Fibroblast of villous mesenchyme (primary cell): ENCODE results near the gene PHF21B. TPM values are rescaled to one million over a fixed set of nuclear protein-coding genes. Genes with fewer than 3 reads are reported as not detected.

ENCODE experiments used
- DNase-seq: peaks from one replicate; pipeline ENCODE4 v3.0.0-alpha.2; 2010; ENCODE audit warnings: low read depth
- H3K4me3 ChIP-seq: 2 replicates; pipeline ENCODE4 v1.5.1; 2011; ENCODE audit warnings: low read depth, mild to moderate bottlenecking, low read length
- CTCF ChIP-seq: IDR thresholded peaks from 2 replicates; pipeline ENCODE4 v1.5.1; 2012; ENCODE audit warnings: low read depth, mild to moderate bottlenecking, low read length; ENCODE audit not compliant: insufficient read depth
- total RNA-seq: library from RNA; depleted of rRNA; stranded (reverse); fragments of >200 nt; gene quantifications from 2 replicates; pipeline ENCODE4 v1.2.3, GENCODE V29; 2012

The PHF21B gene
- total RNA-seq, 1 donor, result not detected

- no peak for TF ChIP-seq CTCF
- DNase-seq, result no peak
- no peak overlapping the region for H3K4me3 ChIP-seq
Observed at GRCh38 chr22:44947049-44947448, 62.8 kb downstream of the PHF21B start.

- DNase-seq, result no peak
- TF ChIP-seq CTCF, result no peak
- no peak overlapping the region for H3K4me3 ChIP-seq
Observed at GRCh38 chr22:44944883-44945601, 64.8 kb downstream of the PHF21B start.

GRCh38 chr22:44943701-44944324 lies 66.0 kb downstream of the PHF21B start:
- no peak overlapping the region for H3K4me3 ChIP-seq
- DNase-seq, result no peak
- no peak for TF ChIP-seq CTCF

GRCh38 chr22:44942979-44943700 lies 66.7 kb downstream of the PHF21B start:
- no peak for DNase-seq
- no peak for TF ChIP-seq CTCF
- no peak overlapping the region for H3K4me3 ChIP-seq

GRCh38 chr22:44942056-44942455 lies 67.7 kb downstream of the PHF21B start:
- no peak for TF ChIP-seq CTCF
- no peak overlapping the region for H3K4me3 ChIP-seq
- no peak for DNase-seq

- no peak overlapping the region for H3K4me3 ChIP-seq
- no peak for DNase-seq
- no peak for TF ChIP-seq CTCF
Observed at GRCh38 chr22:44941207-44941606, 68.6 kb downstream of the PHF21B start.
